ENCODE measurements around the gene LMO1.

DNA sequence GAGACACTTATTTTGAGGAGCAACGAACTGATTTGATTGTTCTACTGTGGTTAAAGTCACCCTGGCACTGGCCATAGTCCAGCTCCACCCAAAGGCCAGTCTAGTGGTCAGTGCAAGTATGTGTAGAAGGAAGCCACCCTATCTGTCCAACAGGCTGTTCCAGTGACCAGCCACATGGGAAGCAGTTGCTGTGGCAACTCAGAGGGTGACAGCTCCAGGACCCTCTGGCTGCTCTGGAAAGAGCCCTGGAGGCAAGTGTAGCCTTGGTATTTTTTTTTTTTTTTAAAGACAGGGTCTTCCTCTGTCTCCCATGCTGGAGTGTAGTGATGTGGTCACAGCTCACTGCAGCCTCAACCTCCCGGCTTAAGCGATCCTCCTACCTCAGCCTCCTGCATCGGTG is 27.8 kb downstream of the LMO1 start:
- TF ChIP-seq, protein P1, sequence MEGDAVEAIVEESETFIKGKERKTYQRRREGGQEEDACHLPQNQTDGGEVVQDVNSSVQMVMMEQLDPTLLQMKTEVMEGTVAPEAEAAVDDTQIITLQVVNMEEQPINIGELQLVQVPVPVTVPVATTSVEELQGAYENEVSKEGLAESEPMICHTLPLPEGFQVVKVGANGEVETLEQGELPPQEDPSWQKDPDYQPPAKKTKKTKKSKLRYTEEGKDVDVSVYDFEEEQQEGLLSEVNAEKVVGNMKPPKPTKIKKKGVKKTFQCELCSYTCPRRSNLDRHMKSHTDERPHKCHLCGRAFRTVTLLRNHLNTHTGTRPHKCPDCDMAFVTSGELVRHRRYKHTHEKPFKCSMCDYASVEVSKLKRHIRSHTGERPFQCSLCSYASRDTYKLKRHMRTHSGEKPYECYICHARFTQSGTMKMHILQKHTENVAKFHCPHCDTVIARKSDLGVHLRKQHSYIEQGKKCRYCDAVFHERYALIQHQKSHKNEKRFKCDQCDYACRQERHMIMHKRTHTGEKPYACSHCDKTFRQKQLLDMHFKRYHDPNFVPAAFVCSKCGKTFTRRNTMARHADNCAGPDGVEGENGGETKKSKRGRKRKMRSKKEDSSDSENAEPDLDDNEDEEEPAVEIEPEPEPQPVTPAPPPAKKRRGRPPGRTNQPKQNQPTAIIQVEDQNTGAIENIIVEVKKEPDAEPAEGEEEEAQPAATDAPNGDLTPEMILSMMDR (conservative IDR thresholded peaks at IDR 0.05; ENCODE audit: low read length) = no peak
- TF ChIP-seq EZH2phosphoT487 (IDR thresholded peaks at IDR 0.05; ENCODE audit: borderline replicate concordance, low read depth, low read length) = no peak

All from OCI-LY7 (cell line).